GM12878 (cell line): ENCODE measurements around the gene PRKCG.

Experiments
- BCL3 ChIP-seq: IDR thresholded peaks from 2 replicates; pipeline ENCODE4 v1.6.1; 2011; ENCODE audit warnings: borderline replicate concordance, low read depth, mild to moderate bottlenecking, moderate library complexity, low read length; ENCODE audit not compliant: insufficient read depth, poor library complexity, severe bottlenecking
- BRCA1 ChIP-seq: IDR thresholded peaks from 2 replicates; pipeline ENCODE4 v1.6.1; 2011; ENCODE audit warnings: low read depth, low read length, improper control_type of control experiment
- CHD4 ChIP-seq: fragments of 200-600 bp; sonication (generic); IDR thresholded peaks from 2 replicates; pipeline ENCODE4 v1.6.1; 2016; ENCODE audit warnings: mild to moderate bottlenecking
- CTCF ChIP-seq, 3 experiments: IDR thresholded peaks in 2 of 3; conservative IDR thresholded peaks in 1 of 3; 2 replicates each; pipeline ENCODE4 v1.5.1; 2011; ENCODE audit warnings: low read depth in 3 of 3, low read length in 3 of 3, mild to moderate bottlenecking in 3 of 3, control low read depth in 2 of 3, moderate library complexity in 2 of 3, inconsistent platforms in 1 of 3, mixed read lengths in 1 of 3; ENCODE audit not compliant: control insufficient read depth in 2 of 3, insufficient read depth in 1 of 3; ENCODE audit errors: extremely low read depth in 1 of 3
- E2F4 ChIP-seq: IDR thresholded peaks from 2 replicates; pipeline ENCODE4 v1.6.1; 2012; ENCODE audit warnings: low read depth, low read length, improper control_type of control experiment
- EGR1 ChIP-seq, 2 experiments: IDR thresholded peaks; 1 replicate in 1 of 2; 2 replicates in 1 of 2; pipeline ENCODE4 v1.6.1; 2011 to 2012; ENCODE audit warnings: low read depth in 2 of 2, low read length in 2 of 2, borderline replicate concordance in 1 of 2, mild to moderate bottlenecking in 1 of 2, moderate library complexity in 1 of 2
- JUND ChIP-seq: IDR thresholded peaks from 2 replicates; pipeline ENCODE4 v1.6.1; 2012; ENCODE audit warnings: low read depth, mild to moderate bottlenecking, low read length, improper control_type of control experiment, moderate library complexity
- MAX ChIP-seq: IDR thresholded peaks from 2 replicates; pipeline ENCODE4 v1.6.1; 2012; ENCODE audit warnings: low read depth, low read length, improper control_type of control experiment
- MLLT1 ChIP-seq: fragments of 450-650 bp; IDR thresholded peaks from 2 replicates; pipeline ENCODE4 v1.6.1; 2016; ENCODE audit warnings: mild to moderate bottlenecking
- MYC ChIP-seq: IDR thresholded peaks from 2 replicates; pipeline ENCODE4 v1.6.1; 2011; ENCODE audit warnings: mild to moderate bottlenecking, low read length, moderate library complexity, inconsistent platforms; ENCODE audit not compliant: insufficient read depth, insufficient replicate concordance, insufficient read length, severe bottlenecking
- NFXL1 ChIP-seq: fragments of 450-650 bp; IDR thresholded peaks from 2 replicates; pipeline ENCODE4 v1.6.1; 2017; ENCODE audit warnings: antibody characterized with exemption, mild to moderate bottlenecking, borderline replicate concordance
- NFYB ChIP-seq: IDR thresholded peaks from 2 replicates; pipeline ENCODE4 v1.6.1; 2011; ENCODE audit warnings: low read depth, mild to moderate bottlenecking, low read length, improper control_type of control experiment, moderate library complexity; ENCODE audit not compliant: insufficient read depth
- REST ChIP-seq: IDR thresholded peaks from 2 replicates; pipeline ENCODE4 v1.6.1; 2012; ENCODE audit warnings: mild to moderate bottlenecking, low read depth, low read length
- ZBTB4 ChIP-seq: fragments of 450-650 bp; formaldehyde crosslinking; IDR thresholded peaks from 2 replicates; pipeline ENCODE4 v1.4.0; 2022; ENCODE audit warnings: mild to moderate bottlenecking, moderate library complexity

GRCh38 chr19:53873773-53874605 lies 8.0 kb upstream of the PRKCG start:
- TF ChIP-seq BRCA1 (no peak), EGR1 (IDR thresholded peaks at IDR 0.05; ENCODE audit: borderline replicate concordance in 1 of 2, low read depth in 2 of 2, low read length in 2 of 2) (no peak), MAX (no peak), CHD4 (no peak), REST (no peak), ZBTB4 (CRISPR knock-in tag) (no peak), MYC (no peak), CTCF (IDR thresholded peaks at IDR 0.05 in 2 of 3, conservative IDR thresholded peaks at IDR 0.05 in 1 of 3; ENCODE audit: control insufficient read depth in 2 of 3, extremely low read depth in 1 of 3, insufficient read depth in 1 of 3, low read depth in 3 of 3, low read length in 3 of 3) (no peak), JUND (no peak), NFYB (no peak), BCL3 (no peak), NFXL1 (no peak), E2F4 (no peak), MLLT1 (no peak)
